SU-DHL-6 (cell line): ENCODE results near the gene CYP2S1.

Experiments used
- CTCF ChIP-seq: fragments of 200-600 bp; sonication (generic); IDR thresholded peaks from one replicate; pipeline ENCODE4 v1.5.1; 2017; ENCODE audit warnings: antibody characterized with exemption, mild to moderate bottlenecking, low read length, moderate library complexity; ENCODE audit not compliant: insufficient read depth, poor library complexity, severe bottlenecking
- EZH2phosphoT487 ChIP-seq: fragments of 200-600 bp; sonication (generic), shearing (Covaris generic); conservative IDR thresholded peaks from 2 replicates; pipeline ENCODE4 v1.6.1; 2018; ENCODE audit warnings: mild to moderate bottlenecking, antibody characterized with exemption, low read length, moderate library complexity, mixed read lengths

DNA sequence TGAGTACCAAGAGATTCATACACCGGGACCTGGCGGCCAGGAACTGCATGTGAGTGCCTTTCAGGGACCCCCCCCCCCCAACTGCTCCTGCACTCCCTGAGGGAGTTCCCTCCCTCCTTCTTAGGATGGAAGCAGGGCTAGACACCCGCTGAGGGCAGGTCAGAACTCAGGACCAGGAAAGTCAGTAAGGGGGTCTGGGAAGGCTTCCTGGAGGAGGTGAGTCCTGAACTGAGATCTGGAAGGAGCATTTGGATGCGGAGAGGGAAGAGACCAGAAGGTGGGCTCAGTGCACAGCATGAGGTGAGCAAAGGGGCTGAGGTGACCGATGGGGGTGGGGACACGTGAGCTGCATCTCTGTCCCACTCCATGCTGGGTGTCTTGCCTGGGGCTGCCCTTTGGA is 60.6 kb downstream of the CYP2S1 start:
- TF ChIP-seq EZH2phosphoT487 (no peak), CTCF (no peak)
